ENCODE measurements around the gene LARP4. TPM values are rescaled to one million over a fixed set of nuclear protein-coding genes. Genes with fewer than 3 reads are reported as not detected.

LARP4 gene
- total RNA-seq, 1 donor from 2014 or later, result 63.8 TPM

GRCh38 chr12:50354908-50355307 is 45.8 kb upstream of the LARP4 start:
- no peaks in the 10 kb centered on the region for H3K36me3 ChIP-seq (ENCODE audit: insufficient read depth, low read length)
- Mint-ChIP-seq H3K4me1 (ENCODE audit: low read depth, unreplicated experiment) (peaks cover 3% of the 10 kb centered on the region), H3K27me3 (ENCODE audit: low read depth, unreplicated experiment) (peaks cover 1% of the 10 kb centered on the region), H3K27ac (ENCODE audit: unreplicated experiment) (no peak overlapping the region), H3K9me3 (ENCODE audit: unreplicated experiment) (peaks cover 4% of the 10 kb centered on the region), H3K4me3 (ENCODE audit: unreplicated experiment) (no peak overlapping the region), H3K36me3 (ENCODE audit: low read depth, unreplicated experiment) (peaks cover 3% of the 10 kb centered on the region)
- no peak overlapping the region for H3K4me3 ChIP-seq (ENCODE audit: insufficient read depth, low read depth, low read length)
- H3K9me3 ChIP-seq (ENCODE audit: insufficient read depth, low read depth, low read length), result no peaks in the 10 kb centered on the region
- no peak overlapping the region for H3K9ac ChIP-seq (ENCODE audit: low read length)
- no peak overlapping the region for H3K27ac ChIP-seq (ENCODE audit: low read depth, low read length)
- no peak overlapping the region for H3K4me2 ChIP-seq (ENCODE audit: low read length)
- no peak overlapping the region for H2AFZ ChIP-seq (ENCODE audit: low read depth, low read length)
- no peaks in the 10 kb centered on the region for H3K27me3 ChIP-seq (ENCODE audit: insufficient read depth, low read length)
- DNase-seq (ENCODE audit: low read depth), result no peak
- no peak for TF ChIP-seq EZH2 (IDR thresholded peaks at IDR 0.05; ENCODE audit: insufficient read depth, low read length)
- TF ChIP-seq CTCF (IDR thresholded peaks at IDR 0.05; ENCODE audit: insufficient read depth, low read depth, low read length), result no peak
- H3K4me1 ChIP-seq (ENCODE audit: insufficient read depth, low read length), result no peaks in the 10 kb centered on the region
- FAIRE-seq, result no peak
- no peaks in the 10 kb centered on the region for H4K20me1 ChIP-seq (ENCODE audit: insufficient read depth, low read length)
- H3K79me2 ChIP-seq (ENCODE audit: insufficient read depth, low read length), result no peaks in the 10 kb centered on the region

- no peak for FAIRE-seq
- Histone ChIP-seq H3K27ac (ENCODE audit: low read depth, low read length) (no peak overlapping the region), H3K9me3 (ENCODE audit: insufficient read depth, low read depth, low read length) (no peaks in the 10 kb centered on the region), H3K4me1 (ENCODE audit: insufficient read depth, low read length) (no peaks in the 10 kb centered on the region), H3K9ac (ENCODE audit: low read length) (no peak overlapping the region), H3K36me3 (ENCODE audit: insufficient read depth, low read length) (no peaks in the 10 kb centered on the region), H4K20me1 (ENCODE audit: insufficient read depth, low read length) (no peaks in the 10 kb centered on the region), H3K79me2 (ENCODE audit: insufficient read depth, low read length) (no peaks in the 10 kb centered on the region), H3K27me3 (ENCODE audit: insufficient read depth, low read length) (no peaks in the 10 kb centered on the region), H3K4me3 (ENCODE audit: insufficient read depth, low read depth, low read length) (no peak overlapping the region), H2AFZ (ENCODE audit: low read depth, low read length) (no peak overlapping the region), H3K4me2 (ENCODE audit: low read length) (no peak overlapping the region)
- no peak overlapping the region for H3K4me3 Mint-ChIP-seq (ENCODE audit: unreplicated experiment)
- TF ChIP-seq CTCF (IDR thresholded peaks at IDR 0.05; ENCODE audit: insufficient read depth, low read depth, low read length), result no peak
- no peak for TF ChIP-seq EZH2 (IDR thresholded peaks at IDR 0.05; ENCODE audit: insufficient read depth, low read length)
- H3K36me3 Mint-ChIP-seq (ENCODE audit: low read depth, unreplicated experiment), result peaks cover 3% of the 10 kb centered on the region
- H3K9me3 Mint-ChIP-seq (ENCODE audit: unreplicated experiment), result peaks cover 4% of the 10 kb centered on the region
- DNase-seq (ENCODE audit: low read depth), result no peak
- H3K4me1 Mint-ChIP-seq (ENCODE audit: low read depth, unreplicated experiment), result peaks cover 3% of the 10 kb centered on the region
- peaks cover 1% of the 10 kb centered on the region for H3K27me3 Mint-ChIP-seq (ENCODE audit: low read depth, unreplicated experiment)
- H3K27ac Mint-ChIP-seq (ENCODE audit: unreplicated experiment), result no peak overlapping the region
Observed at GRCh38 chr12:50355365-50355764, 45.3 kb upstream of the LARP4 start.

GRCh38 chr12:50362671-50363070 is 38.0 kb upstream of the LARP4 start:
- no peak overlapping the region for H3K27ac Mint-ChIP-seq (ENCODE audit: unreplicated experiment)
- no peak for TF ChIP-seq EZH2 (IDR thresholded peaks at IDR 0.05; ENCODE audit: insufficient read depth, low read length)
- TF ChIP-seq CTCF (IDR thresholded peaks at IDR 0.05; ENCODE audit: insufficient read depth, low read depth, low read length), result no peak
- DNase-seq (ENCODE audit: low read depth) (no peak), FAIRE-seq (no peak)
- H3K36me3 ChIP-seq (ENCODE audit: insufficient read depth, low read length), result no peaks in the 10 kb centered on the region
- no peak overlapping the region for H3K4me3 ChIP-seq (ENCODE audit: insufficient read depth, low read depth, low read length)
- H3K9me3 ChIP-seq (ENCODE audit: insufficient read depth, low read depth, low read length), result no peaks in the 10 kb centered on the region
- H3K36me3 Mint-ChIP-seq (ENCODE audit: low read depth, unreplicated experiment), result no peaks in the 10 kb centered on the region
- no peak overlapping the region for H3K4me2 ChIP-seq (ENCODE audit: low read length)
- H3K27me3 Mint-ChIP-seq (ENCODE audit: low read depth, unreplicated experiment), result no peaks in the 10 kb centered on the region
- H3K27ac ChIP-seq (ENCODE audit: low read depth, low read length), result no peak overlapping the region
- no peaks in the 10 kb centered on the region for H3K9me3 Mint-ChIP-seq (ENCODE audit: unreplicated experiment)
- no peaks in the 10 kb centered on the region for H3K27me3 ChIP-seq (ENCODE audit: insufficient read depth, low read length)
- no peaks in the 10 kb centered on the region for H3K79me2 ChIP-seq (ENCODE audit: insufficient read depth, low read length)
- H2AFZ ChIP-seq (ENCODE audit: low read depth, low read length), result no peak overlapping the region
- no peaks in the 10 kb centered on the region for H3K4me1 ChIP-seq (ENCODE audit: insufficient read depth, low read length)
- no peak overlapping the region for H3K4me3 Mint-ChIP-seq (ENCODE audit: unreplicated experiment)
- H3K9ac ChIP-seq (ENCODE audit: low read length), result no peak overlapping the region
- no peaks in the 10 kb centered on the region for H4K20me1 ChIP-seq (ENCODE audit: insufficient read depth, low read length)
- H3K4me1 Mint-ChIP-seq (ENCODE audit: low read depth, unreplicated experiment), result peaks cover 3% of the 10 kb centered on the region

All from astrocyte (in vitro differentiated cells and primary cell).